Subcutaneous adipose tissue (tissue), 4 donors: ENCODE results near the gene KCNQ5. TPM values are rescaled to one million over a fixed set of nuclear protein-coding genes. Genes with fewer than 3 reads are reported as not detected.

Experiments used
- CTCF ChIP-seq: fragments of 450-650 bp; IDR thresholded peaks from one replicate; pipeline ENCODE4 v1.5.1; 2016; ENCODE audit warnings: low read depth, mild to moderate bottlenecking, control low read depth, antibody characterized with exemption, moderate library complexity
- total RNA-seq, 4 donors: library from RNA; depleted of rRNA; stranded (reverse); fragments of >200 nt; gene quantifications; one replicate each; pipeline ENCODE4 v1.1.0, GENCODE V29; 2016

The KCNQ5 gene
- total RNA-seq, 4 donors from 2014 or later: 0.17 TPM; not detected in 3

DNA sequence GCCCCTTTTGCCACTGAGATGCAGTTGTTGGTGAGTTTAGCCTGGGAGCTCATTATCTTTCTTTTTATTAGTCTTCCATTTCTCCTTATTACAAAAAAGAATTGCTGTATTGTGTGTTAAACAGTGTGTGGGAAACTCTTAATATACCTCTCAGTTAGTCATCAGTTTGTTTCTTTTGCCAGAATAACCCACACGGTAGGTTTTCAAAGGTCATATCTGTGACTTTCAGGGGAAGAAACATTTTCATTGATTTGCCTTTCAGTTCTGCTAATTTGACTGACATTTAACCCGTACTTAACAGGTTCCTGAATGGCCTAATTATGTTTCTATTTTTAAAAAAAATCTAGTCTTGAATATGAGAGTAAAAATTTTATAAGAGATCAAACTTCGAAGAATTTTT lies 458.1 kb downstream of the KCNQ5 start:
- TF ChIP-seq CTCF: no peak

- TF ChIP-seq CTCF: no peak
Measured at GRCh38 chr6:73081955-73082354, 460.1 kb downstream of the KCNQ5 start.

GRCh38 chr6:73083886-73084285 lies 462.0 kb downstream of the KCNQ5 start:
- no peak for TF ChIP-seq CTCF

GRCh38 chr6:73085443-73085871 lies 463.6 kb downstream of the KCNQ5 start:
- no peak for TF ChIP-seq CTCF

DNA sequence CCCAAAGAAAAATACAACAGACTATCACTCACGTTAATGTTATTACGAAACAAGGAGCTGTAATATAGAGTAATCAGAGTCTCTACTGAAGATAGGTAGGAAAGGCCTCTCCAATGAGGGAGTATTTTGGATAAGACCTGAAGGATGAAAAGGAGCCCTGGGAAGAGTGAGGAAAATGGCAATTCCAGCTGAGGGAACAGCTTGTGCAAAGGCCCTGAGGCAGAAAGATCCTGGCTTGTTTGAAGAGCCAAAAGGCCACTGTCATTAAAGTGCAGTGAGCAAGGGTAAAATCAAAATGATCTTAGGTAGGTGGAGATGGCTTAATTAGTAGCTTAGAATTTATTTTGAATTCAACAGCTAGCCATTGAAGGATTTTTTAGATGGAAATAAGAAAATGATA lies 464.9 kb downstream of the KCNQ5 start:
- TF ChIP-seq CTCF: no peak

DNA sequence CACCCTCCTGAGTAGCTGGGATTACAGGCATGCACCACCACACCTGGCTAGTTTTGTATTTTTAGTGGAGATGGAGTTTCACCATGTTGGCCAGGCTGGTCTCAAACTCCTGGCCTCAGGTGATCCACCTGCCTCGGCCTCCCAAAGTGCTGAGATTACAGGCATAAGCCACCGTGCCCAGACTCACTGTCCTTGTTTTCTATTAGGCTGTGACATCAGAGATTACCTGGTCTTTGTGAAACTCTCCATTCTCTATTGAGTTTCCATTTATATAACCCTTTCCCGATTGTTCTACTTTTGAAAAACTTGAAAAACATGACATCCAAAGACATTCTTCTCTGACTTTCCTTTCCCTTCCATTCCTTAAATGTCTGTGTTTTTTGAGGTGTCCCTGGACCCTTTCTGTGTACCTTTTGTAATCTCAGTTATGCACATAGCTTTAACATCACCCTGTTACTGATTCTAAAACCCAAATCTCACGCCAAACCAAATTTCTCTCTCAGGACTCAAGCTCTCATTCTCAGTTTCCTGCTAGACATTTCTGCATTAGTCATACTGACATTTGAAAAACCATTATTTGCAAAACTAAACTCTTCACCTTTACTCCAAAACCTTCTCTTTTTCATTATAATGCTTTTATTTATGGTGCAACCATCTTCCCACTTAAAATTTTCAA lies 466.4 kb downstream of the KCNQ5 start:
- TF ChIP-seq CTCF: no peak

GRCh38 chr6:73104921-73105320 lies 483.1 kb downstream of the KCNQ5 start:
- TF ChIP-seq CTCF: no peak
